ENCODE measurements around the gene IRAK1.

GRCh38 chrX:153991013-153991580 lies 28.6 kb downstream of the IRAK1 start:
- TF ChIP-seq, protein P1, sequence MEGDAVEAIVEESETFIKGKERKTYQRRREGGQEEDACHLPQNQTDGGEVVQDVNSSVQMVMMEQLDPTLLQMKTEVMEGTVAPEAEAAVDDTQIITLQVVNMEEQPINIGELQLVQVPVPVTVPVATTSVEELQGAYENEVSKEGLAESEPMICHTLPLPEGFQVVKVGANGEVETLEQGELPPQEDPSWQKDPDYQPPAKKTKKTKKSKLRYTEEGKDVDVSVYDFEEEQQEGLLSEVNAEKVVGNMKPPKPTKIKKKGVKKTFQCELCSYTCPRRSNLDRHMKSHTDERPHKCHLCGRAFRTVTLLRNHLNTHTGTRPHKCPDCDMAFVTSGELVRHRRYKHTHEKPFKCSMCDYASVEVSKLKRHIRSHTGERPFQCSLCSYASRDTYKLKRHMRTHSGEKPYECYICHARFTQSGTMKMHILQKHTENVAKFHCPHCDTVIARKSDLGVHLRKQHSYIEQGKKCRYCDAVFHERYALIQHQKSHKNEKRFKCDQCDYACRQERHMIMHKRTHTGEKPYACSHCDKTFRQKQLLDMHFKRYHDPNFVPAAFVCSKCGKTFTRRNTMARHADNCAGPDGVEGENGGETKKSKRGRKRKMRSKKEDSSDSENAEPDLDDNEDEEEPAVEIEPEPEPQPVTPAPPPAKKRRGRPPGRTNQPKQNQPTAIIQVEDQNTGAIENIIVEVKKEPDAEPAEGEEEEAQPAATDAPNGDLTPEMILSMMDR (conservative IDR thresholded peaks at IDR 0.05 in 1 of 2, IDR thresholded peaks at IDR 0.05 in 1 of 2; ENCODE audit: extremely low read depth in 1 of 2, insufficient read depth in 1 of 2, low read depth in 1 of 2, low read length in 2 of 2): no peak
- TF ChIP-seq EZH2 (IDR thresholded peaks at IDR 0.05; ENCODE audit: borderline replicate concordance, low read length): no peak

Measured in mammary epithelial cell (primary cell).